ENCODE measurements around the gene DDX56.
A peak's percentile ranks its signal among the peaks of the same experiment; 100 is the strongest.

DDX56 gene

GRCh38 chr7:44583146-44583865, 9.6 kb upstream of the DDX56 start:
- TF ChIP-seq EZH2phosphoT487 (IDR thresholded peaks at IDR 0.05; ENCODE audit: borderline replicate concordance): no peak
- TF ChIP-seq, protein P1, sequence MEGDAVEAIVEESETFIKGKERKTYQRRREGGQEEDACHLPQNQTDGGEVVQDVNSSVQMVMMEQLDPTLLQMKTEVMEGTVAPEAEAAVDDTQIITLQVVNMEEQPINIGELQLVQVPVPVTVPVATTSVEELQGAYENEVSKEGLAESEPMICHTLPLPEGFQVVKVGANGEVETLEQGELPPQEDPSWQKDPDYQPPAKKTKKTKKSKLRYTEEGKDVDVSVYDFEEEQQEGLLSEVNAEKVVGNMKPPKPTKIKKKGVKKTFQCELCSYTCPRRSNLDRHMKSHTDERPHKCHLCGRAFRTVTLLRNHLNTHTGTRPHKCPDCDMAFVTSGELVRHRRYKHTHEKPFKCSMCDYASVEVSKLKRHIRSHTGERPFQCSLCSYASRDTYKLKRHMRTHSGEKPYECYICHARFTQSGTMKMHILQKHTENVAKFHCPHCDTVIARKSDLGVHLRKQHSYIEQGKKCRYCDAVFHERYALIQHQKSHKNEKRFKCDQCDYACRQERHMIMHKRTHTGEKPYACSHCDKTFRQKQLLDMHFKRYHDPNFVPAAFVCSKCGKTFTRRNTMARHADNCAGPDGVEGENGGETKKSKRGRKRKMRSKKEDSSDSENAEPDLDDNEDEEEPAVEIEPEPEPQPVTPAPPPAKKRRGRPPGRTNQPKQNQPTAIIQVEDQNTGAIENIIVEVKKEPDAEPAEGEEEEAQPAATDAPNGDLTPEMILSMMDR (conservative IDR thresholded peaks at IDR 0.05; ENCODE audit: low read length): no peak
- Histone ChIP-seq H3K4me2 (ENCODE audit: low read depth, low read length, poor library complexity, severe bottlenecking) (peak overlapping the region; percentile 86), H3K27me3 (ENCODE audit: insufficient read depth, low read length, poor library complexity, severe bottlenecking) (no peaks in the 10 kb centered on the region), H3K36me3 (ENCODE audit: insufficient read depth, low read length) (peaks cover 10% of the 10 kb centered on the region; the same call in 1 of the 2 replicates), H3K79me2 (ENCODE audit: insufficient read depth, low read length) (peaks cover 31% of the 10 kb centered on the region), H4K20me1 (ENCODE audit: insufficient read depth, low read length, poor library complexity, severe bottlenecking) (peaks cover 3% of the 10 kb centered on the region), H3F3A (ENCODE audit: low read depth) (no peaks in the 10 kb centered on the region), H3K4me1 (ENCODE audit: insufficient read depth, low read length, poor library complexity, severe bottlenecking) (peaks cover 12% of the 10 kb centered on the region), H3K4me3 (ENCODE audit: low read length, poor library complexity, severe bottlenecking) (peak overlapping the region; percentile 95), H3K9me3 (ENCODE audit: insufficient read depth, low read depth, low read length) (no peaks in the 10 kb centered on the region), H3K9me2 (replicated peaks; ENCODE audit: low read depth, low read length) (no peaks in the 10 kb centered on the region), H3K9ac (ENCODE audit: low read depth, low read length, poor library complexity, severe bottlenecking) (peak overlapping the region; percentile 85), H2AFZ (ENCODE audit: low read length) (no peak overlapping the region)

DNA sequence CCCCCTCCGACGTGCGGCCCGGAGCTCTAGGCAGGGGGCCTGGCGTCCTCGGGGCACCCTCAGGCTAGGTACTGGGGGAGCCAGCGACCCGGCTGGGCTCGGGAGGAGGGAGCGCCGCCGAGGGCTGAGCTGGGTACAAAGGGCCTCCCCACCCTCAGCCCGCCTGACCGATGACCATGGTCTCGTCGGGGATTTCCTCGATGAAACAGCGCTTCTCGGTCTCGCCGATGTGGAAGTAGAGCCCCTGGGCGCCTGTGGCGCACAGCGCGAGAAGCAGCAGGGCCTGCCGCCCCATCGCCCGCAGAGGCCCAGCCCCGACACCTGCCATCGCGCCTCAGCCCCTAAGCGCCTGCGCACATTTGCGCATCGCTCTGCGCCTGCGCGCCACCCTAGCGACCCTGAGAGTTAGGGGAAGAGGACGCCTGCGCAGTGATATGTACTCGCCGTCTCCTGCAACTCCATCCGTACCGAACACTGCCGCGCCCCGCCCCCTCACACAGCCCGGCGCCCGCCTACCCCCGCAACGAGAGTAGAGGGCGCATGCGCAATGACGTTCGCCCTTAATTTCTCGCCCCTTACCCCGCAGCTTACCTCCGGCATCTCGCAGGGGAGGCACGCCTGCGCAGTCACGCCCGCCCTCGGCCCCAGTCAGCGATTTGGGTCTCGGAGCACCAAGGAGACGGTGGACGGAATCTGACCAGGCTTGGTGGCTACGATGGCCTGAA, 8.3 kb upstream of the DDX56 start, which contains the start of gene TMED4:
TSS of gene TMED4 (minus strand) at position 353 of the 725 bp plus-strand sequence. CDS start at position 328, 25 bp downstream.
- peak within 1 kb of the TSS; percentile 93 for H3K4me2 ChIP-seq (ENCODE audit: low read depth, low read length, poor library complexity, severe bottlenecking)

More for the DNA sequence above, 8.3 kb upstream of the DDX56 start, which contains the start of gene TMED4:
- TF ChIP-seq EZH2phosphoT487 (IDR thresholded peaks at IDR 0.05; ENCODE audit: borderline replicate concordance): no peak
- TF ChIP-seq, protein P1 (conservative IDR thresholded peaks at IDR 0.05; ENCODE audit: low read length): no peak
- Histone ChIP-seq H3K9me3 (ENCODE audit: insufficient read depth, low read depth, low read length) (no peaks in the 10 kb centered on the region), H3F3A (ENCODE audit: low read depth) (no peaks in the 10 kb centered on the region), H3K9me2 (replicated peaks; ENCODE audit: low read depth, low read length) (no peaks in the 10 kb centered on the region), H3K27me3 (ENCODE audit: insufficient read depth, low read length, poor library complexity, severe bottlenecking) (no peaks in the 10 kb centered on the region), H3K4me3 (ENCODE audit: low read length, poor library complexity, severe bottlenecking) (peak within 1 kb of the TSS; percentile 95), H3K4me1 (ENCODE audit: insufficient read depth, low read length, poor library complexity, severe bottlenecking) (peaks cover 12% of the 10 kb centered on the region), H3K36me3 (ENCODE audit: insufficient read depth, low read length) (peaks cover 14% of the 10 kb centered on the region; the same call in 1 of the 2 replicates), H2AFZ (ENCODE audit: low read length) (peak within 1 kb of the TSS; percentile 80), H3K9ac (ENCODE audit: low read depth, low read length, poor library complexity, severe bottlenecking) (peak within 1 kb of the TSS; percentile 97), H4K20me1 (ENCODE audit: insufficient read depth, low read length, poor library complexity, severe bottlenecking) (peaks cover 3% of the 10 kb centered on the region), H3K79me2 (ENCODE audit: insufficient read depth, low read length) (peaks cover 31% of the 10 kb centered on the region)
